K562 (cell line): ENCODE results near the gene TREM1. TPM values are rescaled to one million over a fixed set of nuclear protein-coding genes. Genes with fewer than 3 reads are reported as not detected.

ENCODE experiments used
- ATAC-seq: fragments of 200-7000 bp; cut with Tn5 transposase; 3 replicates; pipeline ENCODE4 v1.9.1; 2020; ENCODE audit warnings: moderate library complexity
- BruUV-seq: library from RNA; stranded (reverse); fragments of 400-500 nt; replicated peaks from 2 replicates; lab custom pipeline; 2021; lab: Mats Ljungman, UMichigan
- CTCF ChIA-PET: fragments of 300-600 bp; formaldehyde crosslinking; extraction: SDS; loops from one replicate; lab custom pipeline; 2021; ENCODE audit warnings: low intra/inter-chr PET ratio; lab: Yijun Ruan, JAX
- POLR2A ChIA-PET: fragments of 300-600, 350-650 bp; sonication (Branson Sonifier 250); formaldehyde crosslinking; extraction: SDS; loops from one replicate; lab custom pipeline; 2021; ENCODE audit warnings: antibody characterized with exemption, inconsistent platforms; lab: Yijun Ruan, JAX
- DNase-seq, 4 experiments: peaks; one replicate each; pipeline versions ENCODE4 v3.0.0 to v3.0.0-alpha.2; 2011 to 2018; ENCODE audit warnings: low spot score in 3 of 4, mixed read lengths in 3 of 4; ENCODE audit errors: extremely low read depth in 1 of 4
- FAIRE-seq: peaks from 2 replicates; lab custom pipeline; 2011; peaks lifted over from hg19 to GRCh38; lab: Jason Lieb, UNC
- H2AFZ ChIP-seq: 2 replicates; pipeline ENCODE4 v1.6.0; 2011; ENCODE audit warnings: low read depth, low read length, control low read depth, inconsistent platforms
- H3K27ac ChIP-seq: fragments of 200-600 bp; 3 replicates; pipeline ENCODE4 v1.8.0; 2011; ENCODE audit warnings: low read depth, mild to moderate bottlenecking, control low read depth, inconsistent platforms, low read length, moderate library complexity, mixed read lengths; ENCODE audit errors: extremely low read depth
- H3K27me3 ChIP-seq, 2 experiments: fragments of 300-600 bp in 1 of 2; 2 replicates in 1 of 2; 3 replicates in 1 of 2; pipeline versions ENCODE4 v1.6.0 to v1.8.0; 2011; ENCODE audit warnings: inconsistent platforms in 2 of 2, low read length in 2 of 2, mild to moderate bottlenecking in 1 of 2, mixed read lengths in 1 of 2, moderate library complexity in 1 of 2; ENCODE audit not compliant: control insufficient read depth in 2 of 2, insufficient read depth in 2 of 2
- H3K36me3 ChIP-seq: fragments of 300-600 bp; 3 replicates; pipeline ENCODE4 v1.8.0; 2011; ENCODE audit warnings: mild to moderate bottlenecking, low read length, inconsistent platforms; ENCODE audit not compliant: control insufficient read depth, insufficient read depth
- H3K4me1 ChIP-seq, 2 experiments: fragments of 200-600 bp in 1 of 2; replicated peaks in 1 of 2; 2 replicates in 1 of 2; 3 replicates in 1 of 2; pipeline versions ENCODE4 v1.5.1 to v1.8.0; 2011; ENCODE audit warnings: inconsistent platforms in 2 of 2, low read length in 2 of 2, mild to moderate bottlenecking in 1 of 2, mixed read lengths in 1 of 2, moderate library complexity in 1 of 2; ENCODE audit not compliant: control insufficient read depth in 2 of 2, insufficient read depth in 2 of 2
- H3K4me2 ChIP-seq: 2 replicates; pipeline ENCODE4 v1.6.1; 2011; ENCODE audit warnings: low read length, control low read depth, inconsistent platforms, mixed read lengths; ENCODE audit not compliant: insufficient read depth
- H3K4me3 ChIP-seq: fragments of 200-600 bp; sonication (generic), shearing (Covaris generic); 2 replicates; pipeline ENCODE4 v1.5.1; 2016; ENCODE audit warnings: control low read depth, inconsistent platforms
- H3K79me2 ChIP-seq: fragments of 200-600 bp; 3 replicates; pipeline ENCODE4 v1.8.0; 2011; ENCODE audit warnings: low read length, inconsistent platforms; ENCODE audit not compliant: control insufficient read depth, insufficient read depth
- H3K9ac ChIP-seq, 2 experiments: 2 replicates each; pipeline versions ENCODE4 v1.6.0 to v1.6.1; 2011; ENCODE audit warnings: low read depth in 2 of 2, low read length in 2 of 2, control low read depth in 1 of 2, inconsistent platforms in 1 of 2, mild to moderate bottlenecking in 1 of 2, mixed read lengths in 1 of 2; ENCODE audit not compliant: insufficient read depth in 1 of 2
- H3K9me1 ChIP-seq: one replicate; pipeline ENCODE4 v1.6.0; 2011; ENCODE audit warnings: inconsistent platforms, mild to moderate bottlenecking, low read length, moderate library complexity; ENCODE audit not compliant: control insufficient read depth, insufficient read depth
- H3K9me3 ChIP-seq: replicated peaks from 2 replicates; pipeline ENCODE4 v1.5.1; 2011; ENCODE audit warnings: low read depth, low read length, inconsistent platforms; ENCODE audit not compliant: control insufficient read depth, insufficient read depth
- H4K20me1 ChIP-seq: replicated peaks from 2 replicates; pipeline ENCODE4 v1.6.1; 2011; ENCODE audit warnings: low read length, inconsistent platforms, mixed read lengths; ENCODE audit not compliant: control insufficient read depth, insufficient read depth
- ADNP ChIP-seq: fragments of 200-800 bp; sonication (Bioruptor generic); IDR thresholded peaks from 2 replicates; pipeline ENCODE4 v1.6.1; 2016; ENCODE audit warnings: missing genetic modification characterization, missing compliant biosample characterization
- ARHGAP35 ChIP-seq: fragments of 450-650 bp; IDR thresholded peaks from 2 replicates; pipeline ENCODE4 v1.6.1; 2018; ENCODE audit not compliant: partially characterized antibody
- BRD9 ChIP-seq: fragments of 450-650 bp; IDR thresholded peaks from 2 replicates; pipeline ENCODE4 v1.6.1; 2018; ENCODE audit warnings: low read depth; ENCODE audit not compliant: partially characterized antibody
- MTA1 ChIP-seq: fragments of 450-650 bp; IDR thresholded peaks from 2 replicates; pipeline ENCODE4 v1.6.1; 2017; ENCODE audit warnings: borderline replicate concordance
- MXI1 ChIP-seq: IDR thresholded peaks from 2 replicates; pipeline ENCODE4 v1.6.1; 2011; ENCODE audit warnings: low read depth, mild to moderate bottlenecking, improper control_type of control experiment, low read length
- POLR2G ChIP-seq: fragments of 200-400 bp; formaldehyde crosslinking; IDR thresholded peaks from 2 replicates; pipeline ENCODE4 v1.6.1; 2017; ENCODE audit warnings: low read depth, mild to moderate bottlenecking, antibody characterized with exemption, low read length, moderate library complexity
- PREB ChIP-seq: sonication (generic); formaldehyde crosslinking; IDR thresholded peaks from 2 replicates; pipeline ENCODE4 v1.8.1; 2023; ENCODE audit warnings: mild to moderate bottlenecking, missing genetic modification reagents
- SAP30 ChIP-seq: fragments of 200-600 bp; sonication (generic); IDR thresholded peaks from 2 replicates; pipeline ENCODE4 v1.6.1; 2012; ENCODE audit warnings: borderline replicate concordance, low read depth, mild to moderate bottlenecking, moderate library complexity, low read length, control low read depth, inconsistent platforms; ENCODE audit not compliant: insufficient read depth, poor library complexity, severe bottlenecking
- ZNF146 ChIP-seq: IDR thresholded peaks from one replicate; pipeline ENCODE4 v1.6.1; 2018; ENCODE audit warnings: missing compliant biosample characterization; ENCODE audit not compliant: unreplicated experiment
- ZNF407 ChIP-seq: fragments of 450-650 bp; IDR thresholded peaks from 2 replicates; pipeline ENCODE4 v1.6.1; 2016; ENCODE audit warnings: low read depth
- ZNF444 ChIP-seq: fragments of 250-450 bp; sonication (Bioruptor Pico); IDR thresholded peaks from 2 replicates; pipeline ENCODE4 v1.4.0; 2020; ENCODE audit warnings: mild to moderate bottlenecking, moderate library complexity
- WGBS: fragments of 100-300 bp; shearing (Covaris generic); methylation state at CpG from one replicate; pipeline ENCODE4 v1.1.6; 2016; ENCODE audit warnings: low coverage, mixed read lengths; ENCODE audit not compliant: insufficient coverage; ENCODE audit errors: missing lambda C conversion rate; 5-methylcytosine and 5-hydroxymethylcytosine counted together
- in situ Hi-C: fragments of 300-500 bp; cut with MboI; formaldehyde crosslinking; loops from 4 replicates; pipeline ENCODE4 v1.15.0; 2018; ENCODE audit warnings: inconsistent platforms, mixed read lengths
- intact Hi-C: fragments of 100-400 bp; cut with micrococcal nuclease; formaldehyde crosslinking; loops from 2 replicates; pipeline ENCODE4 v1.14.2; 2022
- polyA plus RNA-seq, 8 experiments: library from polyadenylated mRNA; depleted of rRNA in 4 of 8; stranded (reverse) in 5 of 8; unstranded in 3 of 8; fragments of >200 nt; fragmentation: Nextera tagmentation in 2 of 8; fragmentation: Illumina TruSeq in 1 of 8; extraction: Ambion mirVana in 2 of 8; extraction: Trizol in 1 of 8; gene quantifications; 2 replicates each; pipeline versions ENCODE4 v1.2.1 to v1.2.3, GENCODE V29; 2011 to 2014; ENCODE audit warnings: inconsistent platforms in 1 of 8, missing spikeins in 1 of 8
- total RNA-seq, 7 experiments: library from RNA; depleted of rRNA in 6 of 7; stranded (reverse); fragments of >200 nt in 6 of 7; fragmentation: Illumina TruSeq in 2 of 7; extraction: Trizol in 2 of 7; gene quantifications; 2 replicates each; pipeline versions ENCODE4 v1.2.1 to v1.2.3, GENCODE V29; 2011 to 2021; ENCODE audit warnings: low replicate concordance in 1 of 7
- TF ChIP-seq, protein P1 (sequence below): sonication (generic); formaldehyde crosslinking; IDR thresholded peaks from 2 replicates; pipeline ENCODE4 v1.4.0; 2020; ENCODE audit warnings: mild to moderate bottlenecking, missing genetic modification reagents

The TREM1 gene
- total and polyA plus RNA-seq, 9 of the 15 experiments (the other 6 are each of a cell fraction or from before 2014, with no cell fraction given) = not detected

DNA sequence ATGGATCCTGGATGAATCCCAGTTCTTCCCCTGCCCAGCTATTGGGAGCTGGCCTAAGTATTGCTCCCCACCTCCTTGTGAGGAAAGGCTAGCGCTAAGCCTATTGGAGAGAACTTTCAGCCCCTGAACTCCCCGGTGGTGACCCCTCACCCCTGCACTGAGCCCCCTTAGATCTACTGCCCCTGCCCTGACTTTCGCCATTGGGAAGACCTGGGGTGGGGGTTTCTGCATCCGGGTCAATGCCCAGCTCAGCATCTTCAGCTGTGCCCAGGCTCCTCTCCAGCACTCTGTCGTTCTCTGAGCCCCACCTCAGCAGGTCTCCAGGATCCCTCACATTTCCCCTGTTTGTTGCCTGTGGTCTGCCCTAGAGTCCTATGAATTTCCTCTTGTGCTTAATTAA is 49.4 kb downstream of the TREM1 start:
- FAIRE-seq = no peak
- in situ Hi-C loops = no loop called here
- no peak overlapping the region for H3K27ac ChIP-seq
- peaks cover 2 to 25% of the 10 kb centered on the region in 2 experiments; a peak in 2 of 5 replicates for H3K27me3 ChIP-seq
- 0% methylated on average over 4 of the region's 5 CpGs for WGBS
- BruUV-seq = no TSS peak
- no peak overlapping the region for H3K4me3 ChIP-seq
- H3K9ac ChIP-seq = no peak overlapping the region
- no peaks in the 10 kb centered on the region for H3K9me3 ChIP-seq
- H4K20me1 ChIP-seq = no peaks in the 10 kb centered on the region
- POLR2A ChIA-PET = interaction anchor here (0.6 kb wide), 1 partner anchor 773 kb away, joined by 3 read pairs; no protein-coding TSS in a partner anchor
- no peak for ATAC-seq
- intact Hi-C loops = no loop called here
- CTCF ChIA-PET = no interaction called here
- peaks cover 0 to 3% of the 10 kb centered on the region in 2 experiments; a peak in 1 of 5 replicates for H3K4me1 ChIP-seq
- H3K79me2 ChIP-seq = no peaks in the 10 kb centered on the region
- no peak overlapping the region for H2AFZ ChIP-seq
- H3K4me2 ChIP-seq = no peak overlapping the region
- H3K9me1 ChIP-seq = no peaks in the 10 kb centered on the region
- no peak for DNase-seq
- no peaks in the 10 kb centered on the region for H3K36me3 ChIP-seq
- no peak for TF ChIP-seq ZNF146
- no peak for TF ChIP-seq MXI1
- no peak for TF ChIP-seq ZNF444 (CRISPR knock-in tag)
- no peak for TF ChIP-seq PREB
- TF ChIP-seq POLR2G = no peak
- TF ChIP-seq BRD9 = no peak
- TF ChIP-seq MTA1 = no peak
- no peak for TF ChIP-seq SAP30
- TF ChIP-seq ADNP (tag) = no peak
- TF ChIP-seq ARHGAP35 = no peak
- TF ChIP-seq, protein P1, sequence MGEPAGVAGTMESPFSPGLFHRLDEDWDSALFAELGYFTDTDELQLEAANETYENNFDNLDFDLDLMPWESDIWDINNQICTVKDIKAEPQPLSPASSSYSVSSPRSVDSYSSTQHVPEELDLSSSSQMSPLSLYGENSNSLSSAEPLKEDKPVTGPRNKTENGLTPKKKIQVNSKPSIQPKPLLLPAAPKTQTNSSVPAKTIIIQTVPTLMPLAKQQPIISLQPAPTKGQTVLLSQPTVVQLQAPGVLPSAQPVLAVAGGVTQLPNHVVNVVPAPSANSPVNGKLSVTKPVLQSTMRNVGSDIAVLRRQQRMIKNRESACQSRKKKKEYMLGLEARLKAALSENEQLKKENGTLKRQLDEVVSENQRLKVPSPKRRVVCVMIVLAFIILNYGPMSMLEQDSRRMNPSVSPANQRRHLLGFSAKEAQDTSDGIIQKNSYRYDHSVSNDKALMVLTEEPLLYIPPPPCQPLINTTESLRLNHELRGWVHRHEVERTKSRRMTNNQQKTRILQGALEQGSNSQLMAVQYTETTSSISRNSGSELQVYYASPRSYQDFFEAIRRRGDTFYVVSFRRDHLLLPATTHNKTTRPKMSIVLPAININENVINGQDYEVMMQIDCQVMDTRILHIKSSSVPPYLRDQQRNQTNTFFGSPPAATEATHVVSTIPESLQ (CRISPR knock-in tag) = no peak
- no peak for TF ChIP-seq ZNF407
